AG09319 (cell line): ENCODE measurements around the gene WDR70.

Experiments used
- DNase-seq: peaks from one replicate; pipeline ENCODE4 v3.0.0-alpha.2; 2010; ENCODE audit warnings: low read depth; ENCODE audit errors: extremely low read depth
- TF ChIP-seq, protein P1 (sequence below): IDR thresholded peaks from 2 replicates; pipeline ENCODE4 v1.5.1; 2011; ENCODE audit warnings: low read depth, mild to moderate bottlenecking, inconsistent platforms, low read length, moderate library complexity

Gene WDR70

GRCh38 chr5:37494756-37495155 lies 115.6 kb downstream of the WDR70 start:
- DNase-seq = no peak
- TF ChIP-seq, protein P1, sequence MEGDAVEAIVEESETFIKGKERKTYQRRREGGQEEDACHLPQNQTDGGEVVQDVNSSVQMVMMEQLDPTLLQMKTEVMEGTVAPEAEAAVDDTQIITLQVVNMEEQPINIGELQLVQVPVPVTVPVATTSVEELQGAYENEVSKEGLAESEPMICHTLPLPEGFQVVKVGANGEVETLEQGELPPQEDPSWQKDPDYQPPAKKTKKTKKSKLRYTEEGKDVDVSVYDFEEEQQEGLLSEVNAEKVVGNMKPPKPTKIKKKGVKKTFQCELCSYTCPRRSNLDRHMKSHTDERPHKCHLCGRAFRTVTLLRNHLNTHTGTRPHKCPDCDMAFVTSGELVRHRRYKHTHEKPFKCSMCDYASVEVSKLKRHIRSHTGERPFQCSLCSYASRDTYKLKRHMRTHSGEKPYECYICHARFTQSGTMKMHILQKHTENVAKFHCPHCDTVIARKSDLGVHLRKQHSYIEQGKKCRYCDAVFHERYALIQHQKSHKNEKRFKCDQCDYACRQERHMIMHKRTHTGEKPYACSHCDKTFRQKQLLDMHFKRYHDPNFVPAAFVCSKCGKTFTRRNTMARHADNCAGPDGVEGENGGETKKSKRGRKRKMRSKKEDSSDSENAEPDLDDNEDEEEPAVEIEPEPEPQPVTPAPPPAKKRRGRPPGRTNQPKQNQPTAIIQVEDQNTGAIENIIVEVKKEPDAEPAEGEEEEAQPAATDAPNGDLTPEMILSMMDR = no peak

DNA sequence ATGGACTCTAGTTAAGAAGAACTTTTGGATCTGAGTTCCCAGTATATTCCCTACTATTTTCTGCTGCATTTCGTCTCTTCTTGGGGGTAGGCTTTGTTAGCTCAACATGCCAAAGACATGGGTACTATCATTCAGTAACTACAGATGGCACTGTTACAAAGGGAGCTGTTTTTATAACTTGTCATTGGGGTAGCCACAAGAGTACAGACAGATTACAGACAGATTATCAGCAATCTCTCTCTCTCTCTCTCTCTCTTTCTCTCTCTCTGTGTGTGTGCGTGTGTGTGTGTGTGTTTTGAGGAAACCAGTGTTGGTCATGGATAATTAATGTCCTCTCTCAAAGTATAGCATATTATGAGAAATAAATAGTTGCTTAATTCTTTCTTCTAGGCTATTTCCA lies 116.1 kb downstream of the WDR70 start:
- TF ChIP-seq, protein P1 = no peak; the same call in none of the 2 replicates
- DNase-seq = no peak

GRCh38 chr5:37495668-37496347 lies 116.7 kb downstream of the WDR70 start:
- DNase-seq = no peak
- TF ChIP-seq, protein P1 = no peak

DNA sequence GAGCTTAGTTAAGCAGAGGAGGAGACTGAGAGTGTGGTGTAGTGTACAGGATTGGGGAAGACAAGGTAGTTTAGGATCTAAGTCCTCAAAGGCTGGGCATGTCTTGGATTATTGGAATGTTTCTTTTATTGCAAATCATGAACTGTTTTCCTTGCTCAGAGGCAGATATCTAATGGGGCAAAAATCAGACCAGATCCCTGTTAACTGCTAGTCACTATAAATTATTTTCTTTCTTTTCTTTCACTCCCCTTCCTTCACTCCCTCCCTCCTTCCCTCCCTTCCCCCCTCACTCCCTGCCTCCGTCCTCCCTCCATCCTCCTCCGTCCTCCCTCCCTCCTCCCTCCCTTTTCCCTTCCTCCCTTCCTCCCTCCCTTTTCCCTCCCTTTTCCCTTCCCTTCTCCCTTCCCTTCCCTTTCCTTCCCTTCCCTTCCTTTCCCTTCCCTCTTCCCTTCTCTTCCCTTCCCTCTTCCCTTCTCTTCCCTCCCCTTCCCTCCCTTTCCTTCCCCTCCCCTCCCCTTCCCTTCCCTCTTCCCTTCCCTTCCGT lies 117.9 kb downstream of the WDR70 start:
- TF ChIP-seq, protein P1 = no peak
- no peak for DNase-seq

GRCh38 chr5:37501152-37501551 lies 122.0 kb downstream of the WDR70 start:
- no peak for DNase-seq
- TF ChIP-seq, protein P1 = no peak

- no peak for DNase-seq
- TF ChIP-seq, protein P1 = no peak
Observed at GRCh38 chr5:37506241-37506640, 127.1 kb downstream of the WDR70 start.

DNA sequence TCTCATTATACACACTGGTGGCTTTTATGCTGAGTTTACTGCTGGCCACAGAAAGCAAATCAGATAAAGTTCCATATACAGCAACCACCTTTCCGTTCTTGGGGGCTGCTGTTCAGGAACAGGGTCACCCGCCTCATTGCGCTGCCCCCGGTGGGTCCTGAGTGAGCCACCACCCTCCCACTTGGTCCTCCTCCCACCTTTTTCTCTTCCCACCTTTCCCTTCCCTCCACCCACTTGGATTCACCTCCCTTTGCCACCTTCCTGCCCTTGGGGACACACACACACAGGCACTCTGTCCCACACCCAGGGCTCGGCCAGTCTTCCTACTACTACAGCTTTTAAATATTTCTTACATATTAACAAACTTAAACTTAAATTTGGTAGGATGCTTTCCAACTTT lies 127.6 kb downstream of the WDR70 start:
- no peak for DNase-seq
- TF ChIP-seq, protein P1 = no peak
